Measurements from ENCODE around the gene FRMD1.
A peak's percentile ranks its signal among the peaks of the same experiment; 100 is the strongest.

Gene FRMD1

GRCh38 chr6:168070804-168071203 is 8.2 kb downstream of the FRMD1 start:
- no peak for ATAC-seq (replicated peaks)
- Mint-ChIP-seq H3K36me3 (no peaks in the 10 kb centered on the region), H3K27me3 (no peaks in the 10 kb centered on the region), H3K9me3 (peaks cover 0 to 3% of the 10 kb centered on the region in 2 donors), H3K4me3 (no peak overlapping the region), H3K4me1 (no peaks in the 10 kb centered on the region), H3K27ac (no peak overlapping the region)
- DNase-seq = no peak

DNA sequence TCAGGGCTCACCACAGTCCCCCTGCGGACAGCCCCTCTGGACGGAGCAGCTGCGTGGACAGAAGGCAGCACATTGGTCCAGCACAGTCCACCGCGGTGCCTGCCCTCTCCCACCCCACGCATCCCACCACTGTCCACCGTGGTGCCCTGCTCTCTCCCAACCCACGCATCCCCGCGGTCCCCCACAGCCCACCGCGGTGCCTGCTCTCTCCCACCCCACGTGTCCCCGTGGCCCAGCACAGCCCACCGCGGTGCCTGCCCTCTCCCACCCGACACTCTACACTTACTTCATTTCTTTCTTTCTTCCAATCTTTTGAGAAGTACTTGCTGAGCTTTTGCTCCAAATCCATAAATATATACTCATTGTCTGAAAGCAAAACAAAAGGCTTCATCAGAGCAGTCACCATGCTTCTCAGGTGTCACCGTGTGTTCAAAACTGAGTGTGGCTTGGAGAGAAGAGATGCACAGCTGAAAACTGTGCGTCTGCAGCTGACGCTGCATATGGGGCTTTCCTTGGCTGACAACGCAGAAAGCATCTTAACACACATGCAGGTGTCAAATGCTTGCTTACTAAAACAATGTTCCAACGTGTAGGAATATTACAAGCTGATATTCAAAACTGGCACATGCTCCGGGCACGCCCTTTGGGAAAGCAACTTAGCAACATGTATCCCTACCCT is 11.8 kb downstream of the FRMD1 start:
- Mint-ChIP-seq H3K36me3 (no peaks in the 10 kb centered on the region), H3K4me3 (no peak overlapping the region), H3K9me3 (peaks cover 2 to 3% of the 10 kb centered on the region in 2 donors), H3K4me1 (no peaks in the 10 kb centered on the region), H3K27ac (no peak overlapping the region), H3K27me3 (no peaks in the 10 kb centered on the region)
- DNase-seq (no peak), ATAC-seq (replicated peaks) (no peak)

DNA sequence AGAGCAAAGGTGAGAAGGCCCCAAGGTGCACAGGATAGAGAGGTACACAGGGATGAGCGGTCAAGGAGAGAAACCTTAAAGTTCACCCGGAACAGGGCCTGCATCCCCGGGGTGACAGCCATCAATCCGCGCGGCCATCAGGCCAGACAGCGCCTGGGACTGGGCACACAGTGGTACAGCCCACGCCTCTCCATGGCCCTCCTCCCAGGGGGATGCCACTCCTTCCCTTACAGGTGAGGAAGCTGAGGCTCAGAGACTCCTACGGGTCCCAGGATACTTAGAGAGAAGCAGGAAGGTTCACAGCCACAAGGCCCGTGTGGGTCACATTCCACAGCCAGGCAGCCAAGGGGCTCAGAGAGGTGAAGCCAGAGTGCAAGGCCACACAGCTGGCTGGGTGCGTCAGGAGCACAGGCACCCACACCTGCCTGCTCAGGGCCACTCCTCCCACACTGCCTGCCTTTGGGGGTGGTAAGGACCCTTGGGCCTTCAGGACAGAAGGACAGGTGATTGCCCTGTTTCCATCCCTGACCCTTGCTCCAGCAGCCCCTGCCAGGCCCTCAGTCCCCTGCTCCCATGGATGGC is 14.7 kb downstream of the FRMD1 start:
- ATAC-seq (replicated peaks) (peak in 1 of 2 donors; percentile 3), DNase-seq (no peak)
- Mint-ChIP-seq H3K4me3 (no peak overlapping the region), H3K27ac (no peak overlapping the region), H3K36me3 (no peaks in the 10 kb centered on the region), H3K9me3 (peaks cover 2 to 3% of the 10 kb centered on the region in 2 donors), H3K27me3 (no peaks in the 10 kb centered on the region), H3K4me1 (no peaks in the 10 kb centered on the region)

- H3K9me3 Mint-ChIP-seq = peaks cover 2 to 3% of the 10 kb centered on the region in 2 donors
- DNase-seq (no peak), ATAC-seq (replicated peaks) (no peak)
- H3K36me3 Mint-ChIP-seq = no peaks in the 10 kb centered on the region
- H3K4me1 Mint-ChIP-seq = no peaks in the 10 kb centered on the region
- no peak overlapping the region for H3K4me3 Mint-ChIP-seq
- H3K27ac Mint-ChIP-seq = no peak overlapping the region
- H3K27me3 Mint-ChIP-seq = no peaks in the 10 kb centered on the region
Measured at GRCh38 chr6:168063431-168063830, 15.6 kb downstream of the FRMD1 start.

DNA sequence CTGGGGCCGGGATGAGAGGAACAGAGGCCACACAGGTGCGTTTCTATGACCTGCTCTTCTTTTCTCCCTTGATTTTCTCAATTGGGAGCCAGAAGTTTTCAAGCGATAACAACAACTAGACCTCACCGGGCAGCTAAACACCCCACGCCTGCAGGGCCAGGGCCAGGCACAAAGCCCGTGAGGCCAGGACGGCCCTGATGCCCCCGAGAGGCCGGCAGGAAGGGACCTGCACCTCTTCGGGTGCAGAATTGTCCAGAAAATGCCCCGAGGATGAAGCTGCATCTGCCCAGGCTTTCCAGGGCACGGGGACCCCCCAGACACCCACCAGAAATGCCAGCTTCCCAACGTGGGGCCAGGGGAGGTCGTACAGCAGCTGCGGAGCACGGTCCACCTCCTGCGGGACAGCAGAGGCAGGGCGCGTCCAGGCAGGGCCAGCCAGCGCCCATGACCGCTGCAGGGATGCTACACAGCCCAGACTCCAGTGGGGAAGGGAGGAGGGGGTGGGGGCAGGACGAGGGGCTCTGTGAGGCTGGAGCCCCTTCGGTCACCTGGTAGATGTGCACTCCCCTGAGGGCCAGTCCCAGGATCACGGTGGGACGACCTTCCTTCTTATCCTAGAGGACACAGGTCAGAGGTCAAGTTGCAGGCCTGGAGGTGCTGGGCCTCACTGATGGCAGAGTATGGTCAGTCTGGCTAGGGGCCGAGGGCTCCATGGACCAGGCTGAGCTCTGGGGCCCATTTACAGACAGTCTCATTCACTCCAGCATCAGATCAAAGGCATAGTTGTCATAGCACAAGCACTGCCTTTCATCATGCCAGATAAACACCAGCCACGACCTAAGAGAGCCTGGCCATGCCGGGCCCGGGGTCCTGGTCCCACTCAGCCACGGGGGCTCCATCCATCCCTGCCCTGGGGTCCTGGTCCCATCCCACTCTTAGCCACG is 16.4 kb downstream of the FRMD1 start:
- ATAC-seq (replicated peaks) = no peak
- Mint-ChIP-seq H3K9me3 (peaks cover 2 to 3% of the 10 kb centered on the region in 2 donors), H3K36me3 (no peaks in the 10 kb centered on the region), H3K27me3 (no peaks in the 10 kb centered on the region), H3K4me1 (no peaks in the 10 kb centered on the region), H3K4me3 (no peak overlapping the region), H3K27ac (no peak overlapping the region)
- no peak for DNase-seq

- no peak for ATAC-seq (replicated peaks)
- Mint-ChIP-seq H3K4me3 (no peak overlapping the region), H3K36me3 (no peaks in the 10 kb centered on the region), H3K27ac (no peak overlapping the region), H3K27me3 (no peaks in the 10 kb centered on the region), H3K4me1 (no peaks in the 10 kb centered on the region), H3K9me3 (peaks cover 0 to 2% of the 10 kb centered on the region in 2 donors)
- no peak for DNase-seq
Measured at GRCh38 chr6:168061269-168062210, 17.5 kb downstream of the FRMD1 start.

GRCh38 chr6:168060521-168060931 is 18.5 kb downstream of the FRMD1 start:
- Mint-ChIP-seq H3K27me3 (no peaks in the 10 kb centered on the region), H3K4me3 (no peak overlapping the region), H3K4me1 (no peaks in the 10 kb centered on the region), H3K27ac (no peak overlapping the region), H3K36me3 (no peaks in the 10 kb centered on the region), H3K9me3 (no peaks in the 10 kb centered on the region)
- DNase-seq = no peak
- no peak for ATAC-seq (replicated peaks)

DNA sequence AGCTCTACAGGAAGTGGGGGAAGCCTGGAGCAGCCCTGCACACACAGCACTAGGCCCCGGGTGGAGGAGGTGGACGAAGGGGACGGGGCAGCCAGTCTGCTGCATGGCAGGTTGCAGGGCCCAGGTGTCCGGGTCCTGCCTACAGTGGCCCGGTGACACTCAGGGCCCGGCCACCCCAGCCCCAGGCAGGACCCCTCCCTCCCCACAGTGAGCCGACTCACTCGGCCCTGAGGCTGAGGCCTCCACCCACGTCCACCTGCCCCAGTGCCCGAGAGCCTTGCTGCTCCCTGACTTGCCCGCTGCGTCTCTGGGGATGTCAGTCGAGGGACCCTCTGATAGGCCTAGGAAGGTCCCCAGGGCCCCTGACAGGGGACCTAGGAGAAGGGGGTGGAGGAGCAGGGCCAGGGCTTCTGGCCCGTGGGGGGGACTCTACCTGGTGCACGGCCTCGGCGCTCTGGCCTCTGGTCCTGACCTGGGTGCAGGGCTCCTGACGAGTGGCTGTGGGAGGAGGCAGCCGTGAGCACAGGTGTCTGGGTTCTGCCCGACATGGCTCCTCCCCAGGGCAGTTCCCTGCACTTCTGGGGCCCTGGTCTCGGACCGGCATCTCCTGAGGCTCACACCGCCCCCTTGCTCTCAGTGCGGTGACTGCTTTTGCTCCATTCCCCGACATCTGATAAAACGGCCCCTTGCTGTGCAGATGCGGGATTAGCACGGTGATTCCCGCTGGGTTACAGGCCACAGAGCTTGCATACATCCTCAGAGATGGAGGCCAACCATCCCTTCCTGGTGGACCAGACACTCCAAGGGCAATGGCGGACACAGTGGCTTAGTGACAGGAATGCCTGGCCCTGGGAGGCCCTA is 20.1 kb downstream of the FRMD1 start:
- H3K4me3 Mint-ChIP-seq = no peak overlapping the region
- no peaks in the 10 kb centered on the region for H3K4me1 Mint-ChIP-seq
- ATAC-seq (replicated peaks) (no peak), DNase-seq (no peak)
- no peak overlapping the region for H3K27ac Mint-ChIP-seq
- H3K27me3 Mint-ChIP-seq = no peaks in the 10 kb centered on the region
- no peaks in the 10 kb centered on the region for H3K9me3 Mint-ChIP-seq
- no peaks in the 10 kb centered on the region for H3K36me3 Mint-ChIP-seq

GRCh38 chr6:168057836-168058235 is 21.2 kb downstream of the FRMD1 start:
- DNase-seq = no peak
- no peak overlapping the region for H3K4me3 Mint-ChIP-seq
- H3K36me3 Mint-ChIP-seq = no peaks in the 10 kb centered on the region
- H3K9me3 Mint-ChIP-seq = no peaks in the 10 kb centered on the region
- no peaks in the 10 kb centered on the region for H3K27me3 Mint-ChIP-seq
- no peaks in the 10 kb centered on the region for H3K4me1 Mint-ChIP-seq
- ATAC-seq (replicated peaks) = no peak
- H3K27ac Mint-ChIP-seq = no peak overlapping the region

GRCh38 chr6:168056892-168057527 is 22.0 kb downstream of the FRMD1 start:
- H3K36me3 Mint-ChIP-seq = no peaks in the 10 kb centered on the region
- no peak overlapping the region for H3K4me3 Mint-ChIP-seq
- no peaks in the 10 kb centered on the region for H3K27me3 Mint-ChIP-seq
- H3K27ac Mint-ChIP-seq = peak overlapping the region; percentile 75
- no peaks in the 10 kb centered on the region for H3K9me3 Mint-ChIP-seq
- no peaks in the 10 kb centered on the region for H3K4me1 Mint-ChIP-seq
- DNase-seq (no peak), ATAC-seq (replicated peaks) (no peak)

GRCh38 chr6:168055696-168056489 is 23.1 kb downstream of the FRMD1 start:
- no peaks in the 10 kb centered on the region for H3K27me3 Mint-ChIP-seq
- no peaks in the 10 kb centered on the region for H3K9me3 Mint-ChIP-seq
- H3K36me3 Mint-ChIP-seq = no peaks in the 10 kb centered on the region
- H3K27ac Mint-ChIP-seq = no peak overlapping the region
- ATAC-seq (replicated peaks) (no peak), DNase-seq (no peak)
- H3K4me3 Mint-ChIP-seq = no peak overlapping the region
- no peaks in the 10 kb centered on the region for H3K4me1 Mint-ChIP-seq

DNA sequence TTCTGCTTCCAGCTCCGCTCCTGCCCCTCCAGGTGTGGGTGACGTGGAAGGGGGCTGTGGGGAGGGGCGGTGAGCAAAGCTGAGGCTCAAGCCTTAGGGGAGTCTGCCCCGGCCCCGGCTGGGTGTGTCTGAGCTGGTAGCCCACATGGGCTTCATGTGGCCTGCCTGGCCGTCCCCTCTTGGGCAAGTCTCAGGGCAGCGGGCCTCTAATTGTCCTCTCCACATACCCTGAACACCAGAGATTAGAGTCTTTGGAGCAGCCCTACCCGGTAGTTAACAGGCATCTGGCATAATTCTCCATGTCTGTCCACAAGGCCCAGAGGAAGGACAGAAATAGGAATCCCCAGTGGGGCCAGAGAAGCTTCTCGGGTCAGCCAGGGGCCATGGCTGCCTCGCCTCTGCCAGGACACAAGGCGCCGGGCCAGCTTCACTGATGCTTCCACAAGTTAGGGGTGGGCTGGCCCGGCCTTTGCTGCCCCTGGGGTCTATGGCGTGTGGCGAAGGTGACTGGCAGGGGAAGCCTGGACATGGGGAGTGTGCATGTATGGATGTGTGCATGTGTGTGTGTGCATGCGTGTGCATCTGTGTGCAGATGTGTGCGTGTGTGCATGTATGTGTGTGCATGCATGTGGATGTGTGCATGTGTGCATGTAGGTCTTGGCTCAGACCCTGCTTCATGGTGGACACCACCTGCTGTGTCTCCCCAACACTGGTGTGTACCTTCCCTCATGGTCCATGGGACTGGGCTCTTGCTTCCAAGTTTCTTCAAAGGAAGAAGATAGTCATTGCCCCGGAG is 24.0 kb downstream of the FRMD1 start:
- Mint-ChIP-seq H3K4me1 (no peaks in the 10 kb centered on the region), H3K27me3 (no peaks in the 10 kb centered on the region), H3K27ac (no peak overlapping the region), H3K4me3 (no peak overlapping the region), H3K9me3 (no peaks in the 10 kb centered on the region), H3K36me3 (no peaks in the 10 kb centered on the region)
- no peak for DNase-seq
- ATAC-seq (replicated peaks) = no peak
